ENCODE data around the gene REG4.

The REG4 gene

DNA sequence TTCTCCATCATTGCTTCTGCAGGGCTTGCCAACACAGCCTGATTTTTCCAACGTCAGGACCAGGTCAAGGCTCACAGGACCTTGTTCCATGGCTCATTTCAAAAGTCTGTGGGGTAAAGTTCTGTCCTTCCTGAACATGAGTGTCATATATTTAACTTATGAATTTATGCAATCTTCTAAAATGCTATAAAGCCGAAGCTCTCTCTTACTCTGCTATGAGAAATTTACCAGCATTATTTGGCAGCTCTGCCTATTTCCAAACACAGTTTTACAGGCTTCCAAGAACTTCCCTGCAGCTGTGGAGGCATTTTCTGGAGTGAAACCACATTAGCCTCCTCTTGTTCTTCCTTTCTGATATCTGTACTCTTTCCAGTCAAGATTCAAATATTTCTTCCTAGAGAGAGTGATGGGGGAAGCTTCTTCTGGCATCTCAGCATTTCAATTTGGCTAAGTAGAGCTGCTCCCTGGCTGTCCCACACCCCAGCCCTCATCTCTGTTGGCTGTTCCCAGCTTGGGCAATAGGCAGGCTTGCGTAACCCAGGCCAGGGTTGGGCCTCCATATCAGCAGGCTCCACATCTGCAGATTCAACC, 27.0 kb downstream of the REG4 start:
- no peak overlapping the region for H3K4me3 ChIP-seq (ENCODE audit: low read depth, low read length)

DNA sequence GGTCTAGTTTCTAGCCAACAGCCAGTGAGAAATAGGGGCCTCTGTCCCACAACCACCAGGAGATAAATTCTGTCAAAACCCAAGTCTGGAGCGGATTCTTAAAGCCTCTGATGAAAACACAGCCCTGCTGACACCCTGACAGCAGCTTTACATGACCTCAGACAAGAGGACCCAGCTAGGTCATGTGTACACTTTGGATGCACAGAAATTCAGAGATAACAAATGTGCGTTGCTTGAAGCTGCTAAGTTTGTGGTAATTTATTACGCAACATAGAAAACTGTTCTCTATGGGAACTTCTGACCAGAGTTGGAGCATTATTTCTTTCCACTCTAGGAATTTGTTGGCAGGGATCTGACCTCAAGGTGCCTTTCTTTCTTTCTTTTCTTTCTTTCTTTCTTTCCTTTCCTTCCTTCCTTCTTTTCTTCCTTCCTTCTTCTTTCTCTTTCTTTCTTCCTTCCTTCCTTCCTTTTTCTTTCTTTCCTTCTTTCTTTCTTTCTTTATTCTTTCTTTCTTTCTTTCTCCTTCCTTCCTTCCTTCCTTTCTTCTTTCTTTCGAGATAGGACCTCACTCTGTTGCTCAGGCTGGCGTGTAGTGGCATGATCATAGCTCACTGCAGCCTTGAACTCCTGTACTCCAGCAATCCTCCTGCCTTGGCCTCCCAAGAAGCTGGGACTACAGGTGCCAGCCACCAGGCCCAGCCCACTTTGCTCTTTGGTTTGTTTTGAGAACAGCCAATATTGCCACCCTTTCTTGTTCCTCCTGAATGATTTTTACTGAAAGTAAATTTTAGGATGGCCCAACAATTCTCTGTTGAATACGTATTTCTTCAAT, 27.7 kb downstream of the REG4 start:
- DNase-seq (ENCODE audit: low read depth), result no peak

More for the DNA sequence above, 27.0 kb downstream of the REG4 start:
- DNase-seq (ENCODE audit: low read depth), result no peak

DNA sequence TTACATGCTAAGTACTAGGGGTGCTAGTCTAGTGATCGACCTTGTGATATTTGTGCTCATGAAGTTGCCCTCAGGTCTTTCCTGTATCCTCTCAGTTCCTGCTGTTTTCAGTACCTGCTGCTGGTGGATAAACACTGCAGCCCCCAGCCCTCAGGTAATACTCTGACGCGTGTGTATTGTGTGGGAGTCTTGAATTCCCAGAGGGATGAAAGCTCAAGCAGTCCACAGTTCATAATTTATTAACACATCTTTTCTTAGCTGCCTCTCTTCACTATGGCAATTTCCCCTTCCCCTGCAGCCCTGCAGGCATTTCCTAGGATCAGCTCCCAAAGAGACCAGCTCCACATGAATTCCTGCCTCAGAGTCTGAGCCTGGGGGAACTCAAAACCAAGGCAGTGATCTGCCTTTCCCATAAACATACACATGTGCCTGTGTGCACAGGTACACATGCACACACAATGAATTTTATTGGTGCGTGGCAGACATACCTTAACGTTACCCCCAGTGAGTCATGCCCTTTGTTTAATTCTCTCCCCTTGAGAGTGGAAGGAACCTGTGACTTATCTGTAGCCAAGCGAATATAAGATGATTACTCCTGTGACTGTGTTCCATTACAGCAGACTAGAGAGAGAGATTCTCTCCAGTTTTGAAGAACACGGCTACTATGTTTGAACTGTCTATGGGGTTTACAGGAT, 28.5 kb downstream of the REG4 start:
- no peak for DNase-seq (ENCODE audit: low read depth)
- H3K4me3 ChIP-seq (ENCODE audit: low read depth, low read length), result no peak overlapping the region

More for the DNA sequence above, 27.7 kb downstream of the REG4 start:
- no peak overlapping the region for H3K4me3 ChIP-seq (ENCODE audit: low read depth, low read length)

DNA sequence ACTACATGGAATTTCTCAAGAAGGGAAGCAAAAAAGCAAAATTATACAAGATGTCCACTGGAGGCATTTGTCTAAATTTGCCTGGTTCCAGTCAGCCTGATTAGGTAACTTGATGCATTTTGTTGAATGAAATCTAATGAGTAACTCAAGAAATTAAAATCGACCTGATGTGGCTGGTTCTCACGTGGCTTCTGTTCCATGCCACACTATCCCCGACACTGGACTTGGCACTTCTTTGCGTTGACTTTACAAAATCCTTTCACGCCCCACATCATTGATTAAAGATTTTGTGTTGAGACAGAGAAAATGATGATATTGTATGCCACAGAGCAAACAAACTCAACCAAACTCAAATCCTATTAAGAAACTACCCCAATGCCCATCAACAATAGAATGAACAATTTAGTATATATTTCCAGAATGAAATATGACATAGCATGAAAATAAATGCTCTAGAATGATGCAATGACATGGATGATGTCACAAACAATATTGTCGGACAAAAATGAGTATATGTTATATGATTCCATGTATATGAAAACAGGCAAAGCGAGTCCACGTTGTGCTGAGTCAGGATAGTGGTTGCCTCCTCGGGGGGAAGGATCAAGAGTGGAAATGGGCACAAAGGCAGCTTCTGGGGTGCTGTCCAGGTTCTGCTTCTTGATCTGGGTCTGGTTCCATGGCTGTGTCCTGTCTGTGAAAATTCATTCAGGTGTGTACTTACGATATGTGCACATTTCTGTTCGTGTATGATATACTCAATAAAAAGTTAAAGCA, 29.6 kb downstream of the REG4 start:
- DNase-seq (ENCODE audit: low read depth), result no peak
- no peak overlapping the region for H3K4me3 ChIP-seq (ENCODE audit: low read depth, low read length)

DNA sequence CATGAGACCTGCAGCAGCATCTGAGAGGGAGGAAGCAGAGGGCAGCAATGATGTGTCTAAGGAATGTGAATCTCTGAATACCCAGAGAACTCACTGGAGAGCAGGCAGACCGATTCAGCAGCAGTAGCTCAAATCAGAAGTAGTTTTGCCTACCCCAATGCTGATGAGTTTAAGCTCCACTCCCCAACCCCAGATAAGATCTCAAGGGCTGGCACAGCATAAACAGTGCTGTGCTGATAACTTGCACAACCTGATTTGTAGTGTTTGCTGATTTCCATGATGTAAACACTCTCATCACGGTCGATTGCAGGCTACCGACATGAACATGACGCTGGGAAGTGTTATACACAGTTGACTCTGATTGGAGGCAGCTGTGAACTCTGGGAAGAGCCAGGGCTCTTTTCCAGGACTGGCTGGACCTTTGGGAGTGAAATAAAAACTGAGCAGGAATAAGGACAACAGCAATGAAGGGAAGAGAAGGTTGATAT, 31.3 kb downstream of the REG4 start:
- peak overlapping the region; percentile 30 for H3K4me3 ChIP-seq (ENCODE audit: low read depth, low read length)

DNA sequence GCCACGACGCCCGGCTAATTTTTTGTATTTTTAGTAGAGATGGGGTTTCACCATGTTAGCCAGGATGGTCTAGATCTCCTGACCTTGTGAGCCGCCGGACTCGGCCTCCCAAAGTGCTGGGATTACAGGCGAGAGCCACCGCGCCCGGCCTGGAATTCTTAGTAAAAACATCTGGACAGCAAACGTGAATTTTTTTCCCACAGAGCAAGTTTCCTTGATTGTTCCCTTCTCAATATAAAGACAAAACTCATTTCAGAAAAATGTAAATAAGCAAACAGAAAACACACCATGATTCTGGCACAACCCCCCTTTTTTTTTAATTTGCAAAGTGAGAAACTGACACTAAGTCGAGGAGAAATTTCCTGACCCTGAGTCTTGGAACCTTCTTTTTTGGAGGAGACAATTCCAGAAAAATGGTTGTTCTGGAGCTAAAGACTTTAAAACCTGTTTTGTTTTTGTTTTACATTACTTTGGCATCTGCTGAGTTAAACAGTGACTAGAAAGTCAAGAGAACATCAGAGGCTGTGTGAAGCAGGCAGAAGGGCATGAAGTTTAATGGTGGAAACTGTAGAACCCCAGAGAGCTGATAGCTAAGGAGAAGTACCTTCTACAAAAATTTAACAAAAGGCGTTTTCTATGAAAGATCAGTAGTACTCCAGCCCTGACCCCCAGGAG, 32.2 kb downstream of the REG4 start:
- H3K4me3 ChIP-seq (ENCODE audit: low read depth, low read length), result no peak overlapping the region

More for the DNA sequence above, 31.3 kb downstream of the REG4 start:
- no peak for DNase-seq (ENCODE audit: low read depth)

DNA sequence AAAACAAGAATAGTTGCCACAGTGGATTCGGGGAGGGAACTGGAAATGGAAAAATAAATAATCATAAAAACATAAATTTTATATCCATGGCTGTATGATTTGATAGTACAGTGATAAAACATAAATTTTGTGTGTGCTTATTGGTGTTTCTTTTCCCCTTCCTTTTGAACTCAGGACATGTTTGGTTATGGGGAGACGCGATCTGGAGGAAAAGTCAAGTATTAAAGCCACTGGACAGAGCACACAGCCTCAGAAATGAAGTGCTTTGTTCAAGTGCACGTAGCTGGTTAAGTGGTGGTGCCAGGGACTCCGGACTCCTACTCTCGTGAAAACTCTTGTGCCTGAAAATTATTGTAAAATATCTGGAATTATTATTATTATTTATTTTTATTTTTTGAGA, 32.9 kb downstream of the REG4 start:
- DNase-seq (ENCODE audit: low read depth), result no peak
- no peak overlapping the region for H3K4me3 ChIP-seq (ENCODE audit: low read depth, low read length)

More for the DNA sequence above, 32.2 kb downstream of the REG4 start:
- DNase-seq (ENCODE audit: low read depth), result no peak

DNA sequence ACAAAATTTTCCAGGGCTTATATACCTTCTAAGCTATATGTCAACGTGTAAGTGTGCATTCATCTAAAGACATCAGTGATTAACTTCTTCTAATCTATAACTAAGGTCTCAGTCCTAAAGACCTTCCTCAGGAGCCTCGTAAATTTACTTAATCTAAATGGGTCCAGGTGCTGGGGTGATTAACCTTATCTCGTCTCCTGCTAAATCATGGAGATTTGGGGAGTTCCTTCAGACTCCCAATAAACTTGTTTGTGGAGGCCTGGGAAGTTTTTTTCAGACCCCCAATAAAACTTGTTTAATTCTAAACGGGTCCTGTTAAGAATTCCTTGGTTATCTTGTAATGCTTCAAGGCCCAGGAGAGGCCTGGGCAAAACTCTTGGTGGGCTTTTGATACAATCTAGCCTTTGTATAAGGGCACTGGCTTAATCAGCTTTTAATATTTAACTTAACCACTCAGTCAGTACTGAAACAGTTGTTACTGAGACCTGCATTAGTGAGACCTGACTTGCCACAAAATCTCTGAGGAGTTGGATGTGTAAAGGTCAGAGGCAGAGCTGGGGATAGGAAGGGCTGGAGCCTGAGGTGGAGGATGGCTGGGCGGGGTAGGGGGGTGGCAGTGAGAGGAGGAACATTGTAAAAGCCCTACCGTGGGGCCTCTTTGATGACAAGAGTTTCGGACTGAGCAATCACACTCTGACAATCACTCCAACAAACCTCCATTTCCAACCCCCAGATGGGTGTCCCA, 36.3 kb downstream of the REG4 start:
- no peak for DNase-seq (ENCODE audit: low read depth)
- no peak overlapping the region for H3K4me3 ChIP-seq (ENCODE audit: low read depth, low read length)

DNA sequence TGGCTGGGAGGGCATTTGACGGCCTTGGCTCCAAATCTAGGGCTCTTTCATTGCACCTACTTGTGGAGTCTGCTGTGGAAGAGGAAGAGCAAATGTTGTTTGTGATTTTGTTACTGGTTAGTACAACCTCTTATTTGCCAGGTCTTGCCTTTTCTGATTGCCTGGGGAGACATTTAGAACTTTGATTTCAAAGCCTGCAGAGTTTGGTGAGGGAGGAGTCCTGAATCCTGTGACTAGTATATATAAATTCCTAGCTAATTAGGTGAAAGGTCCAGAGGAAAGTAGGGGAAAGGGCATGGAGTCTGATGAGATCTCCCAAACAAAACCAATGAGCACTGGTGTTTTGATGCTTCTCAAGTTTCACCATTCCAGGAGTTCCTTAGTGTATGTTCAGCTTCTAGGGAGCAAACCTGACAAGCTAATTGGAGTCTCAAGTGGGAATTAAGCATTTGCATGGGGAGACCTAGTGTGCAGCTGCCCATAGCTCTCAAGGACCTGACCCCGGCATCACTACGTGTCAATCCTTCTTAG, 37.5 kb downstream of the REG4 start:
- no peak for DNase-seq (ENCODE audit: low read depth)
- no peak overlapping the region for H3K4me3 ChIP-seq (ENCODE audit: low read depth, low read length)

DNA sequence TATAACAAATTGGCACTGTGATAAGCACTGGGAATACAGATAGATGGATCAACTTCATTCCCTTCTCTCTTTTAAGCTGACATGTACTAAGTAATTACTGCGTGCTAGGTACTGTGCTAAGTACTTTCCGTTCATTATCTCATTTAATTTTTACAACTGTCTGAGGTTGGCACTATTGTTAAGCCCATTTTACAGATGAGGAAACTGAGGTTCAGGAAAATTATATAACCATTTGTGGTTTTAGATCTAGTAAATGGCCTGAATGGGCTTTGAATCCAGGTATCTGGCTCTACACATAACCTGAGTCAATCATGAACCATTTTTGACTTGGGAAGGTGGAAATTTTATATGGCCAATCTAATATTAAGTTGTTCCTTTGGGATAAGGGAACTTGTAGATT, 39.0 kb downstream of the REG4 start:
- no peak overlapping the region for H3K4me3 ChIP-seq (ENCODE audit: low read depth, low read length)
- DNase-seq (ENCODE audit: low read depth), result no peak

DNA sequence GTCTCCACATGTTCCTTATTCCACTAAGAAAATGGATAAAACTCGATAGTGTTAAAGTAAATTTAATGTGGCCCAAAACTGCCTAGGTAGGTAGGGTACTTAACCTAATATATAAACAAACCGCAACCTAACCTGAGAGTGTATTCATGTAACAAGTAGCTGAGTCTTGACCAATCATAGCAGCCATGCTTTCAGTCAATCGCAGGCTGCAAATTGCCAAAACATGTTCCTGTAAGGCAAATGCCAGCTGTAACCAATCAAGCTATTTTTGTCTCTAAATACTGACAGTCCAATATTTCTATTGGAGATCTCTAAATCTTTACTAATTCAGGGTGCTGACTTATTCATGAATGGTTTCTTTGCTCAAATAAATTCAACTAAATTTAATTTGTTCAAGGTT, 39.5 kb downstream of the REG4 start:
- no peak overlapping the region for H3K4me3 ChIP-seq (ENCODE audit: low read depth, low read length)
- DNase-seq (ENCODE audit: low read depth), result no peak

DNA sequence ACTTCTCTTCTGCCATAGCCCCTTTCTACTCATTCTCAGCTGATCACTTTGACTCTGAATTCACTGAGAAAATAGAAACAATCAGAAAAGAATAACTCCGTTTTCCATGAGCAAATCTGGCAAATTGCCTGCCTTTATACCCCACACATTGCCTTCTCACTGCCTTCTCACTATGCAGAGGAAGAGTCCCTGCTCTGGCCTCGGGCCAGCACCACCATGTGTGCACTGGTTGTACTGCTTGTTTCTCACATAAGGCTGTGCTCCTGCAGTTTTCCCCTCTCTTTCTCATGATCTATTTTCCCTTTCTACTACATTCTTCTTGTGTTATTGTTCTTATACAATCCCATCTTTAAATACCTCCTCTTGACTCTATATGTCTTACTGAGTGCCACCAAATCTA, 40.2 kb downstream of the REG4 start:
- H3K4me3 ChIP-seq (ENCODE audit: low read depth, low read length), result no peak overlapping the region
- DNase-seq (ENCODE audit: low read depth), result no peak

DNA sequence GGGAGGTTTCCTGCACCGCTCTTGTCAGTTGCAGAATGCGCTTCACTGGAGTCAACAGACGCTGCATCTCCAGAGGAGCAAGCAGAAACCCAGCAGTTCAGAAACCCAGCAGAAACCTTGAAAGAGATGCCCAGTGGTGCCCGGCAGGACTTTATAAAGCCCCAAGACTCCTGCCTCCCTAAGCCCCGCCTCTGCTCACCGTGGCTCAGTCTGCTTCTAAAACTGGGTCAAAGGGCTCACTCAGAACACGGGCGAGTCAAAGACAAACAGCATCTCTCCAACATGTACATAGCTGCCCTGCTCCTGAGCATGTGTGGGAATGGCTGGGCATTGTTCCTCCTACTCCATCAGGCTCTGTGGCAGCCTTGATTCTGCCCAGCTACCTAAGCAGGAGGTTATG, 42.5 kb downstream of the REG4 start, which contains the start of gene HMGCS2:
Gene HMGCS2 (minus strand): TSS at position 128 of the 400 bp plus-strand sequence. CDS start 61 bp downstream, at position 67.
- no peak for DNase-seq (ENCODE audit: low read depth)
- no peak within 1 kb of the TSS for H3K4me3 ChIP-seq (ENCODE audit: low read depth, low read length)

DNA sequence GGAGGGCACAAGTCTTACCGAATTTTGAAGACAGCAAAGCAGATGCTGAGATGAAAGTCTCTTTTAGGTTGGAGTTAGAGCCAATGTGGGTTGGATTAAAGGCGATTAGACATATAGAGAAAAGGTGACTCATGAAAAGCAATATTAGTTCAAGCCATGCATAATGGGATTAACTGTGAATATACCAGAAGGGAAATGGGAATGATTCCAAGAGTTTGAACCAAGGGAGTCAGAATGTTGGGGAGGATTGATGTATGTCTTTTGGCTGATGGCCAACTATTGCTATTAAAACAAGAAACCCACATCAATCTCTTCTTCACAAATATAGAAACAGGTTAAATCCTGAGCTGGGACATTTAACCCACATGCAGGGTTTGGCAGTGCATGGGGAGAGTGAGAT, 43.8 kb downstream of the REG4 start:
- H3K4me3 ChIP-seq (ENCODE audit: low read depth, low read length), result no peak overlapping the region
- DNase-seq (ENCODE audit: low read depth), result no peak

DNA sequence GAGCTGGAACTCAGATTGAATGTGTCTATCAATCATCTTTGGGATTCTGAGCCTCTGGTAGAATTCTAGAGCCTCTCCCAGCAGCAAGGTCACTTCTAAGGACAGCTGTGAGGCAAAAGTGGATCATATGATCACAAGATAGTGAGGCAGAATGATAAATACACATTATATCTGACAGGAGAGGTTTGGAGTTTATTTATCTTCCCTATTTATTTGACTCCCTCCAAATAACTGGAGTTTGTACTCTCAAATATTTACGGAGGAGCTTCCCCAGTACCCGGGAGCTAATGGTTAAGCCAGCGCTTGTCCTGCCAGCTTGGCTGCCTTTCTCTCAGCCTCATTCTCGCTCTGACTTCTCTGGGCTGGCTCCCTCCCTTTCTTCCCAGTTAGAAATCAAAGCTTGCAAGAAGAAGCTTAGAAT, 44.9 kb downstream of the REG4 start:
- no peak for DNase-seq (ENCODE audit: low read depth)
- no peak overlapping the region for H3K4me3 ChIP-seq (ENCODE audit: low read depth, low read length)

DNA sequence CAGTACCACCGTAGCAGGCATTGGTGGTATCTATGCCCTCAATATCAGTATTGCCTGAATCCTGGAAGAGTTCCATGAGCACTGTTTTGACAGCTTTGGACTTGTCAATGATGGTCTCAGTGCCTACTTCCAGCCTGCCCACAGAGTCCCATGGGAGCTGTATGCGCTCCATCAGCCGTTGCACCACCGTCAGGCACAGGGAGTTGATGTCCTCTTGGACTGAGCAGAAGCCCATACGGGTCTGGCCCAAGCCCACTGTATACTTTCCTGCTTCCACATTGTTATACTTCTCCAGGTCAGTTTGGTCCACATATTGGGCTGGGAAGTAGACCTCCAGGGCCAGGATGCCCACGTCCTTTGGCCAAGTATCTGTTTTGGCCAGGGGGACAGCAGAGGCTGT, 47.0 kb downstream of the REG4 start:
- no peak for DNase-seq (ENCODE audit: low read depth)
- no peak overlapping the region for H3K4me3 ChIP-seq (ENCODE audit: low read depth, low read length)

DNA sequence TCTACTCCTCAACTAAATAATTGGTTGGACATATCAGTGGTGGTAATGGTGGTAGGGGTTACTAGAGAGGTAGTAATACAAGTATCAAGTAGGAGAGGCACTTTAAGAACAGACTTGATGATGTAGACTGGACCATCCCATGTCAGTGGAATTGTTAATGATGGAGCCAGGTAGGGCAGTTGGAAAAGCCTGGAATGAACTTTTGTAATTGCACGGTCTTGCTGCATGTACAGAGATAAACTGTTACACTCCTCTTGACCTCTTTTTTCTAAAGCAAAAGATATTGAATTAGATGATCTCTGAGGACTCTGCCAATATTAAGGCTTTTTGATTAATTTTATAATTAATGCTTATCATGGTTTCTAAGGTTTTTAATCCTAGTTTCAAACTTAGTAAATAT, 48.3 kb downstream of the REG4 start:
- DNase-seq (ENCODE audit: low read depth), result no peak

DNA sequence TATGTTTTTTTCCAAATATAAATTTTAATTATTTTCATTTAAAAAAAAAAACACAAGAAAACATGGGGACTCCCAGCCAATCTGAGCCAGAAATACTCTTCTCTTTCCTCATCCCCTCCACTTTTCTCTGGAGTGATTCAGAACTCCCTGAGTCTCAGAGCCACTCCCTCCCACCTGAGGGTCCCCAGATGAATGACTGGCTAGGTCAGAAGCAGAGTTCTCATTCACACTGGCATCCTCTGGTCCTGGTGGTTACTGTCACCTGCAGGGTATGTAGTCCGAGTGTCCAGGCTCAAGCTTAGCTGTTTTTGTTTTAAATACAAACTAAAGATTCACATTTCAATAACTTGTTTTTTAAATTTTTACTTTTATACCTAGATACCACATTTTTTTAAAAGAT, 48.9 kb downstream of the REG4 start:
- H3K4me3 ChIP-seq (ENCODE audit: low read depth, low read length), result no peak overlapping the region
- DNase-seq (ENCODE audit: low read depth), result no peak

More for the DNA sequence above, 48.3 kb downstream of the REG4 start:
- H3K4me3 ChIP-seq (ENCODE audit: low read depth, low read length), result no peak overlapping the region
